ENCODE measurements around the gene MSRB2.
"Not testable (repeated sequence)": the region's sequence is repeated elsewhere in the genome, so short reads cannot be mapped to it uniquely, and the experiment has no call there.

The MSRB2 gene

DNA sequence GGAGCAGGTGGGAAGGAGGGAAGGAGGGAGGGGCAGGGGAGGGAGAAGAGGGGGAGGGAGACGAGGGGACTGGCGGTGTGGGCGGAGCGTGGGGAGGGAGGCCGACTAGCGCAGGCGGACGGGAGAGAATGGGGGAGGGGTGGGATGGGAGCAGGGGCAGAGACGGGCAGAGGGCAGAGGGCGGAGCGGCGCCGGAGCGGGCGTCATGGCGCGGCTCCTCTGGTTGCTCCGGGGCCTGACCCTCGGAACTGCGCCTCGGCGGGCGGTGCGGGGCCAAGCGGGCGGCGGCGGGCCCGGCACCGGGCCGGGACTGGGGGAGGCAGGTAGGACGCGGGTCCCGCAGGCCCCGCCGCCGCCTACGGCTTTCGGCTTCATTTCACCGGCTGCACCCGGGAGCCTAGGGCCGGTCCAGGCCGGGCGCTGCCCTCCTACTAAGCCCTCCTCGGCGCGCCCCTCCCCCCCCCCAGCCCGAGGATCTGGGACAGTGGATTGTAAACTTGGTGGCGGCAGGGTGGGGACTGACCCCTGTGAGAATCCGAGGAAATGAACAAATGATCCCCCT is at the start of gene MSRB2:
TSS of gene MSRB2 (plus strand) at position 176 of the 562 bp plus-strand sequence. CDS start at position 206, 30 bp downstream.
- H3K9me3 Mint-ChIP-seq, result no peaks in the 10 kb centered on the region
- peaks cover 45% of the 10 kb centered on the region for H3K4me1 Mint-ChIP-seq
- H3K27ac Mint-ChIP-seq, result peak within 1 kb of the TSS; percentile 97
- H3K27me3 Mint-ChIP-seq, result no peaks in the 10 kb centered on the region
- H3K36me3 Mint-ChIP-seq, result peaks cover 2% of the 10 kb centered on the region
- peak within 1 kb of the TSS; percentile 92 for H3K4me3 Mint-ChIP-seq

DNA sequence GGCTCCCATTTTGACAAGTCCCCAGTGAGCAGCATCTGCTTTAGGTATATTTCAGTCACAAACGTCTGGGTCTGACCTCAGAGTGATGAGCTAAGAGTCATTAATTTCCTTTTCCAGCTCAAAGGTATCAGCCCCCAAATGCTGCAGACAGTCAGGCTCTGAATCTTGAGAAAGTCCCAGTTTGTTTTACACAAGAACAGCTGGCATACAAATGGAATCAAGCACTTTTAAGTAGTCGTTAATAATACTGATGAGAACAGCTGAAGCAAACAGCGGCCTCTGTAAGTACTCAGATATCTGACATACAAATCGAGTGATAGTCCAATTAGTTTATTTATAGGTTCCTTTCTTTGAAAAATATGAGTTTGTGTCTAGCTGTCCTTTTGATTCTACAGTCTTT is 49.4 kb upstream of the MSRB2 start:
- no peak overlapping the region for H3K27ac Mint-ChIP-seq
- no peaks in the 10 kb centered on the region for H3K4me1 Mint-ChIP-seq
- H3K4me3 Mint-ChIP-seq, result no peak overlapping the region
- H3K36me3 Mint-ChIP-seq, result no peaks in the 10 kb centered on the region
- H3K9me3 Mint-ChIP-seq, result no peaks in the 10 kb centered on the region
- peaks cover 10% of the 10 kb centered on the region for H3K27me3 Mint-ChIP-seq

DNA sequence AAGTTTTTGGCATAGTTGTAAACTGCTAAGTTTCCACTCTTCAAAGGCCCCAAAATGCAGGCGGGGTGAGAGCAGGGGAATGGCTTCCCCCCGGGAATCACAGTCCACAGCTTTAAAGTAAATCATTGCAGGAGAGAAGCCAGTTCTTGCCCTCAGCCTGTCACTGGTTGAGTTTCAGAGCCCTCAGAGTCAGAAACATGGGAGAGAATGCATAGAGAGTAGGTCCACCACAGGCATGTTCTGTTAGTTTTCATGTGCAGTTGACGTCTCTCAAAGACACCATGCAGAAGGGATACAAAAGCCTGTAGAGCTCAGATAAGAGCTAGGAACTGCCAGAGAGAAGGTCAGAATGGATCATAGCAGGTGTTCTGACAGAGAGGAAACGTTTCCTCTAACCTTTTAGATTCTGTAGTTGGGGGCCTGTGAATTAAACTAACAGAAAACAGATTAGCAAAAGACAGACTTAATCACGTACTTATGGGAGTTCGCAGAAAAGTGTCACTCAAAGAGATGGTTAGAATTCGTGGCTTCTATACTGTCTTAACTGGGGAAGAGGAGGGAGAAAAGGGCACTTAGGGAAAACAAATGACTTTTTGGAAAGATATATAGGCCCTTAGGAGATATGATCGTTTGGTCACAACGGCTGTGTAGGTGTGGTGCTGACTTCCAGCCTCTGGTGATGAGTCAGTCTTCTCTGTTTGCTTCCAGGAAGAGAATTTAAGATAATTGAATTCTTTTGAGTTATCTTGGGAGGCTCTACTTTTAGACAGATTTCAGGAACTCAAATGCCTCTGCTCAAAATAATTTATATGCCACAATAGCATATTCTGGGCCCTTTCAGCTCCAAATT is 48.0 kb upstream of the MSRB2 start:
- no peaks in the 10 kb centered on the region for H3K36me3 Mint-ChIP-seq
- peaks cover 6% of the 10 kb centered on the region for H3K27me3 Mint-ChIP-seq
- no peaks in the 10 kb centered on the region for H3K9me3 Mint-ChIP-seq
- H3K4me1 Mint-ChIP-seq, result no peaks in the 10 kb centered on the region
- H3K27ac Mint-ChIP-seq, result no peak overlapping the region
- no peak overlapping the region for H3K4me3 Mint-ChIP-seq

DNA sequence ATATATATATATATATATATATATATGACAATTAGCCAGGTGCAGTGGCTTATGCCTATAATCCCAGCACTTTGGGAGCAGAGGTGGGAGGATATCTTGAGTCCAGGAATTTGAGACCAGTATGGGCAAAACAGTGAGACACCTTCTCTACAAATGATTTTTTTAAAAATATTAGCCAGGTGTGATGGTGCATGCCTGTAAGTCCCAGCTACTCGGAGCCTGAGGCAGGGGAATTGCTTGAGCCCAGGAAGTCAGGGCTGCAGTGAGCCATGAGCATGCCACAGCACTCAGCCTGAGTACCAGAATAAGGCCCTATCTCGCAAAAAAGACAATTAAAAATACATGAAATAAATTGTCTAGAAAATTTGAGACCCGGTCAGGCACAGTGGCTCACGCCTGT is 47.2 kb upstream of the MSRB2 start:
- no peaks in the 10 kb centered on the region for H3K9me3 Mint-ChIP-seq
- no peaks in the 10 kb centered on the region for H3K36me3 Mint-ChIP-seq
- H3K4me3 Mint-ChIP-seq, result no peak overlapping the region
- H3K27me3 Mint-ChIP-seq, result peaks cover 4% of the 10 kb centered on the region
- H3K4me1 Mint-ChIP-seq, result no peaks in the 10 kb centered on the region
- no peak overlapping the region for H3K27ac Mint-ChIP-seq

DNA sequence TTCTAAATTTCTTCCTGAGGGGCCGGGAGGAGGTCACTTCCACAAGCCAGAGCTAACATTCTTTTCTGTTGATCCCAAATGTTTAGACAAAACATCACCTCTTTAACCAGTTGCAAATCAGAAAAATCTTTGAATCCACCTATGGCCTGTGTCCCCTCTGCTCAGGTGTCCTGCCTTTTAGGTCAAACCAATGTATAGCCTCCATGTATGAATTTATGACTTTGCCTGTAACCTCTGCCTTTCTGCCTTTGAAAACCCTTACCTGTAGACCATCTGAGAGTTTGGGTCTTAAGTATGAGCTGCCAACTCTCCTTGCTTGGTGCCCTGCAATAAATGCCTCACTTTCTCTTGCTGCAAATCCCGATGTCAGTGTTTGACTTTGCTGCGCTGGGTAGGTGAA is 44.1 kb upstream of the MSRB2 start:
- Mint-ChIP-seq H3K9me3 (no peaks in the 10 kb centered on the region), H3K27ac (no peak overlapping the region), H3K4me3 (no peak overlapping the region), H3K27me3 (peaks cover 6% of the 10 kb centered on the region), H3K36me3 (no peaks in the 10 kb centered on the region), H3K4me1 (no peaks in the 10 kb centered on the region)

DNA sequence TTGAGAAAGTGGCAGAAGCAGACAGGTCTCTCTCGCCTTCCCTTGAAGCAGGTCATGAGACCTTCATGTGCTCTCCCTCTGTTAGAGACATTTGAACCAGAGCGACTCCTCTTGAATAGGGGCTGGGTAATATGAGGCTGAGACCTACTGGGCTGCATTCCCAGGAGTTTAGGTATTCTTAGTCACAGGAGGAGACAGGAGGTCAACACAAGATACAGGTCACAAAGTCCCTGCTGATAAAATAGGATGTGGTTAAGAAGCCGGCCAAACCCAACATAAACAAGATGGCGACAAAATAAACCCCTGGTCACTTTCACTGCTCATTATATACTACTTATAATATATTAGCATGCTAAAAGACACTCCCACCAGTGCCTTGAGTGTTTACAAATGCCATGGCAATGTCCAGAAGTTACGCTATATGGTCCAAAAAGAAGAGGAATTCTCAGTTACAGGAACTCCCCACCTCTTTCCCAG is 43.5 kb upstream of the MSRB2 start:
- Mint-ChIP-seq H3K27me3 (peaks cover 12% of the 10 kb centered on the region), H3K9me3 (no peaks in the 10 kb centered on the region), H3K27ac (no peak overlapping the region), H3K36me3 (no peaks in the 10 kb centered on the region), H3K4me3 (no peak overlapping the region), H3K4me1 (no peaks in the 10 kb centered on the region)

DNA sequence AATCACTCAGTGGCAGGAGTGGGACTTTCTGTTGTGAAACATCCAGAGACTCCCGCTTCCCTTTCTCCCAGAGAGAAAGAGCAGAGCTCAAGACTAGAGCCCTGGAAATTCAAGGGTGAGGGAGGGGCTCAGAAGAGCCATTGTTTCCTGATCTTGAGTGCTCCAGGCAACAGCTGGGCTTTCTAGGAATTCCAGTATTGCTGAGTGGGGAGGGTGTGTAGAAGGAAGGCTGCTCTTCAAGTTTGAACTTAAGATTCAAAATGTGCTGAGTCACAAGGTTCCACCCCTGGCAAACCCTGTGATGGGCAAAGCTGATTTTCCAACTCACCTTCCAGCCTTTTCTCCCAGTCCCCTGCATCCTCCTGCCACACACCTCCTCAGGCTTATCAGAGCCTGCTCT is 42.3 kb upstream of the MSRB2 start:
- no peak overlapping the region for H3K4me3 Mint-ChIP-seq
- H3K27ac Mint-ChIP-seq, result no peak overlapping the region
- no peaks in the 10 kb centered on the region for H3K4me1 Mint-ChIP-seq
- H3K27me3 Mint-ChIP-seq, result peaks cover 11% of the 10 kb centered on the region
- no peaks in the 10 kb centered on the region for H3K36me3 Mint-ChIP-seq
- no peaks in the 10 kb centered on the region for H3K9me3 Mint-ChIP-seq

DNA sequence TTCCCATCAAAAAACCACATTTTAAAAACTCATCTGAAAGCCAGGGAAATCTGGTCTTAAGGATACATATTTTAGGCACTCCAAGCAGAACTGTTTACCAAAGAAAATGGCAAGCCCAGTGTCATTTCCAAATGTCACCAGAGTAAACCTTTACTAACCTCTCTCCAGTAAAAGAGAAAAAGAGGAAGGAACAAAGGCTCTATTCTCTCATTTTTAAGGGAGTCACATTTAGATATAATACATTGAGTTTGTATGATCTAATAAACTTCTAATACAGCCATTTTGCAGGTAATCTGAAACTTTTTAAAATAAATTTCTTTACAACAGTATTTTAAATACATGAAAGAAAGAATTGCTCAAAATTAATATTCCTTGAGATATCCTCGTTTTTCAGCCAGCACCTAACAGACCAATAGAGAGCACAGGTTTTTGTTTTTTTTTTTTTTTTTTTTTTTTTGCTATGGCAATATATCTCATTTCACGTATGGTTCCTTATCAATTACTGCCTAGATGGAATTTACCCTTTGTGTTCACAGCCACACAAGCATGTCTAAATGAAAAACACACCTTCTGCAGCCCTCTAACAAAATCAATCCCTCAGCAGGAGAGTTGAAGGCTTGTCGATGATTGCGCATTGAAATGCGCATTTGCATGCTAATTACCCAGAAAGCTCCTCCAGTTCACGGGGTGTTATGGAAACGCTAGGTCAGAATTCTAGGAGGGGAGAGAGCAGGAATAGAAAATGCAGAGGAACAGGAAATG is 39.8 kb upstream of the MSRB2 start:
- Mint-ChIP-seq H3K9me3 (no peaks in the 10 kb centered on the region), H3K27ac (no peak overlapping the region), H3K27me3 (peaks cover 11% of the 10 kb centered on the region), H3K36me3 (no peaks in the 10 kb centered on the region), H3K4me1 (no peaks in the 10 kb centered on the region), H3K4me3 (no peak overlapping the region)

DNA sequence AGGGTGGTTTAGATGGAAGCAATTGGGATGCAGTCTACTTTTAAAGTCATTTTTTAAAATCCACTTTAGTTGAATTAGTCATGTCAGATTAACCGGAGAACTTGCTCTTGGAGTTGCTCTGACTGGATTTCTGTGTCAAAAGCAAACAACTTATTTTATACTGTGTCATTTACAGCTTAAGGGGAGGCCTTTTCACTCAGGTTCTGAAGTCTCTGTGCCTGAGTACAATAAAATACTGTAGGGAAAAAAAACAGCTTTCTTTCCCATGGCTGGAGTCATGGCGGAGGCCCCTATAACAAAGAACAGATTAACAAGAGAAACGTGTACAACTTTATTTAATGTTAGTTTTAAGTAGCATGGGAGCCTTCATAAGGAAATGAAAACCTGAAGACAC is 39.2 kb upstream of the MSRB2 start:
- H3K27me3 Mint-ChIP-seq, result peaks cover 11% of the 10 kb centered on the region
- H3K4me3 Mint-ChIP-seq, result no peak overlapping the region
- H3K27ac Mint-ChIP-seq, result no peak overlapping the region
- H3K36me3 Mint-ChIP-seq, result no peaks in the 10 kb centered on the region
- H3K4me1 Mint-ChIP-seq, result no peaks in the 10 kb centered on the region
- H3K9me3 Mint-ChIP-seq, result no peaks in the 10 kb centered on the region

DNA sequence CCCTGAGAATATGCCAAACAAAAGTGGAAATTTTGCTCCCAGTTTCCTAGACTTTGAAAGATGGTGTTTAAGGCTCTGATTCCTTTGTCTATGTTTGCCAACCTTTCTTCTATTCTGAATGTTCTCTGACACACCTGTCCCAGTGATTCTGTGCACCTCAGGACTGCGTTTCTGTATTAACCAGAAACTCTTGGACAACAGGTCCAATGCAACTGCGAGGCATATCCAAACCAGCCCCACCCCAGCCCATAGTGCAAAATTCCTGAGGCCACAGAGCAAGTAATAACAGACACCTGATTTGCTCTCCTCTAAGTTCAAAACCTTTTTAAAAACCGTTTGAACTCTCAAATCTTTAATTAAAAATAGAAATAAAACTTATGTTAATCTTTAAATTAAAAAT is 37.0 kb upstream of the MSRB2 start:
- no peaks in the 10 kb centered on the region for H3K9me3 Mint-ChIP-seq
- no peak overlapping the region for H3K4me3 Mint-ChIP-seq
- no peaks in the 10 kb centered on the region for H3K36me3 Mint-ChIP-seq
- no peaks in the 10 kb centered on the region for H3K4me1 Mint-ChIP-seq
- H3K27me3 Mint-ChIP-seq, result peaks cover 11% of the 10 kb centered on the region
- no peak overlapping the region for H3K27ac Mint-ChIP-seq

DNA sequence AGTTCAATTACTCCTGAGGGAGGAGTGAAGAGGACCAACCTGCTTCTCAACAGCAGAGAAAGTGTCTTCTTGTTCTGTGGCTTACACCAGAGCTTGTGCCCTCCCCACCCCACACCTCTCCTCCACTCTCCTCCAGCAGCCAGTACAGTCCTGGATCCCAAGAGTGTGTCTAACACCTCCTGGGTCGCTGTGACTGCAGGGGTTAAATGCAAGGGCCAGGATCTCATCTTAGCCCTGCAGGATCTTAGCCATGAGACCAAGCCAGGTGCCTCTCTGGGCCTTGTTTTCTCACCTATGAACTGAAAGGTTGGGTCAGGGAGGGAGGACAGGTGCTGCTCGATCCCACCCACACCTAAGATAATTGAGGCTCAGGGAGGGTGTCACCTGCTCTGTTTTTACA is 34.5 kb upstream of the MSRB2 start:
- H3K27me3 Mint-ChIP-seq, result peaks cover 11% of the 10 kb centered on the region
- H3K27ac Mint-ChIP-seq, result no peak overlapping the region
- H3K36me3 Mint-ChIP-seq, result no peaks in the 10 kb centered on the region
- no peaks in the 10 kb centered on the region for H3K9me3 Mint-ChIP-seq
- no peak overlapping the region for H3K4me3 Mint-ChIP-seq
- no peaks in the 10 kb centered on the region for H3K4me1 Mint-ChIP-seq

DNA sequence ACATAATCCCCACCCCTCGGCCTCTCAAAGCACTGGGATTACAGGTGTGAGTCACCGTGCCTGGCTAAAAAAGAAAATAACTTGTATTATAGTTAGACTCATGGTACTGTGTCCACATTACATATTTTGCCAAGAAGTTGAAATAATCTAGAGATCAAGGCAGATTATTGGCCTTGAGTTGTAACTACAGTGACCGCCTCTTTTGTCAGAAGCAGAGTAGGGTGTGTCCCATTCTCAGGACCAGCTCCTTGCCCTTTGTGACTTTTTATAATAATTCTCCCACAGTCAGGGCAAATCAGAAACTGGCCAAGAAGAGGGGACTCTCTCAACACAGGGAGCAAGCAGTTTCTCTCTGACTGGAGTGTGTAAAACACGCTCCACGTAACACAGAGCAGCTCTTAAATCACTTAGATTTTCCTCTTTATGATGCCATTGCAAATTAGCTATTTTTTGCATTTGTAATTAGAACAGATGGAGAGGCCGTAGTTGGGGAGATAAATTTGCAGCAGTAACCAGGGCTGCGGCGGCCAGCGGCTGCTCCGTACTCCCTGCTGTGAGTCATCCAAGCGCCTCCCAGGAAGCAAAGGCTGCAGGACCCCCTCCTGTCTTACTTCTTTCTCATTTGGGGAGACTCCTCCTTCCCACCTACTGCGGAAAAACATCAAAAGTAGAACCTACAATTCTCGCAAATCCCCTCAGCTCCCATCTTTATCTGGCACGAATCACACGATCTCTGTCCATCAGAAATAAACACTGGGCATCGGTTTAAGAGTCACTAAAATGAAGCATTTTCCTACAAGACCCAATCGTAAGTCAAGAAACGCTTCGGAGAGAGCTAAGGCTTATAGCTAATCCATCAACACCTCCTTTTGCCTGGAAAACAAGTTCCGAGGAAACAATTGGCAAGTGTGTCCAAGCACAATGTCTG is 32.1 kb upstream of the MSRB2 start:
- Mint-ChIP-seq H3K27me3 (peaks cover 4% of the 10 kb centered on the region), H3K4me1 (no peaks in the 10 kb centered on the region), H3K4me3 (no peak overlapping the region), H3K27ac (no peak overlapping the region), H3K9me3 (no peaks in the 10 kb centered on the region), H3K36me3 (no peaks in the 10 kb centered on the region)

DNA sequence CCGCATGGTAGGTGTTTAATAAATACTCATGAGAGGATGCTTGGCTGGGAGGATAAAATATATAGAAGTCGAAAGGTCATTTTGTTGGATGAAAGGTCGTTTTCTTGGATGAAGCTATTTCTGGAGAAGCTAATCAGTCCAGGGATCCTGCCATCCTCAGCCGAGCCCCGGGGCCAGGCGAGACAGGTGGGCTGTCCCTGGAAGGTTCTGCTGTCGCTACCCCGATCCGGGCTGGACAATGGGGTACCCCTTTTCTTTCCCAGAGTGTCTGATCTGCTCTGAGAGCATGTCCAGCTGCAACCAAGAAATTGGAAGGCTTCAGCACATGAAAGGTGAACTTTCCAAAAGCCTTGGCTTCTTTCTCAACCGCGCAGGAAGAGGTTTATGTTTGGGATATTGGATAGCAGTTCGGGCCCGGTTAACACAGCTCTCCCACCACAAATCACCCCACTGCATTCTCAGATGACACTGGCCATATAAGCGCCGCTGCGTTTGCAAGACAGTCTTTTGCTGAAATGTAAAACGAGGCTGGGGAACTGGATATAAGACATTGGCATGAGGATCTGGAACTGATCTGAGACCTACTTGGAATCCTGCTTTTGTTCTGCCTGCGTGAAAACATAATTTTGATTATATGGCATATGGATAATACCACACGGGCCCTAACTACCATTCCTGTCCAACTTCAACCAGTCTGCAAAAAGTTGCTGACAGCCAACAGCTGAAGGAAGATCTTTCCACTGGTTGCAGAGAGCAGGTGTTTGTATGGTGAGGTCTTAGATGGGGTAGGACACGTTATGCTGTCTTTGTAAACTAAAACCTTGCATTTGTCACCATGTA is 31.2 kb upstream of the MSRB2 start:
- Mint-ChIP-seq H3K27ac (no peak overlapping the region), H3K9me3 (no peaks in the 10 kb centered on the region), H3K4me3 (no peak overlapping the region), H3K4me1 (no peaks in the 10 kb centered on the region), H3K27me3 (peaks cover 3% of the 10 kb centered on the region), H3K36me3 (no peaks in the 10 kb centered on the region)

DNA sequence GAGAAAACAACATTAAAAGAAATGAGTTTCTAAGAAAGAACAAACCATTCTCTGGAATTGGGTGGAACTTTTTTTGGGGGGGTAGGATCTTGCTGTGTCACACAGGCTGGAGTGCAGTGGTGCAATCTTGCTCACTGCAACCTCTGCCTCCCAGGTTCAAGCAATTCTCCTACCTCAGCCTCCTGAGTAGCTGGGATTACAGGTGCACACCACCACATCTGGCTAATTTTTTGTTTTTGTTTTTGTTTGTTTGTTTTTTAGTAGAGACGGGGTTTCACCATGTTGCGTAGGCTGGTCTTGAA is 30.6 kb upstream of the MSRB2 start:
- not testable (repeated sequence) for H3K4me1 Mint-ChIP-seq, H3K9me3 Mint-ChIP-seq, H3K36me3 Mint-ChIP-seq, H3K27ac Mint-ChIP-seq, H3K4me3 Mint-ChIP-seq, H3K27me3 Mint-ChIP-seq
